H9 (cell line): ENCODE measurements around the gene CD84. TPM values are rescaled to one million over a fixed set of nuclear protein-coding genes. Genes with fewer than 3 reads are reported as not detected.
"Not testable (repeated sequence)": the region's sequence is repeated elsewhere in the genome, so short reads cannot be mapped to it uniquely, and the experiment has no call there.

Experiments
- DNase-seq: peaks from one replicate; pipeline ENCODE4 v3.0.0-alpha.2; 2017
- H2AFZ ChIP-seq: one replicate; pipeline ENCODE4 v1.6.1; 2013; ENCODE audit warnings: mild to moderate bottlenecking, low read length, control low read depth, moderate library complexity
- H2AK5ac ChIP-seq: 2 replicates; pipeline ENCODE4 v1.6.1; 2013; ENCODE audit warnings: low read length, control low read depth, mixed read lengths; ENCODE audit not compliant: insufficient read length
- H2BK120ac ChIP-seq: one replicate; pipeline ENCODE4 v1.6.1; 2013; ENCODE audit warnings: low read depth, mild to moderate bottlenecking, low read length, control low read depth, inconsistent platforms; ENCODE audit not compliant: poor library complexity, severe bottlenecking
- H2BK12ac ChIP-seq: 2 replicates; pipeline ENCODE4 v1.6.1; 2013; ENCODE audit warnings: low read length, control low read depth, mixed read lengths, low read depth; ENCODE audit not compliant: insufficient read length
- H2BK15ac ChIP-seq: 2 replicates; pipeline ENCODE4 v1.6.1; 2013; ENCODE audit warnings: low read depth, low read length, control low read depth
- H2BK20ac ChIP-seq: one replicate; pipeline ENCODE4 v1.6.1; 2013; ENCODE audit warnings: low read depth, mild to moderate bottlenecking, low read length, control low read depth, inconsistent platforms; ENCODE audit not compliant: poor library complexity, severe bottlenecking
- H2BK5ac ChIP-seq: 2 replicates; pipeline ENCODE4 v1.6.1; 2013; ENCODE audit warnings: low read length, control low read depth, mixed read lengths; ENCODE audit not compliant: insufficient read length
- H3K14ac ChIP-seq: 2 replicates; pipeline ENCODE4 v1.6.1; 2013; ENCODE audit warnings: low read length, control low read depth; ENCODE audit not compliant: insufficient read depth
- H3K18ac ChIP-seq: 2 replicates; pipeline ENCODE4 v1.6.1; 2013; ENCODE audit warnings: low read depth, mild to moderate bottlenecking, mixed read lengths, low read length, control low read depth; ENCODE audit not compliant: insufficient read length
- H3K23ac ChIP-seq: 2 replicates; pipeline ENCODE4 v1.6.1; 2013; ENCODE audit warnings: low read length, control low read depth, mixed read lengths, low read depth; ENCODE audit not compliant: insufficient read length
- H3K23me2 ChIP-seq: 2 replicates; pipeline ENCODE4 v1.6.1; 2013; ENCODE audit warnings: low read depth, mild to moderate bottlenecking, mixed read lengths, low read length, control low read depth; ENCODE audit not compliant: insufficient read length, poor library complexity, severe bottlenecking
- H3K27ac ChIP-seq: 2 replicates; pipeline ENCODE4 v1.5.1; 2013; ENCODE audit warnings: low read length, control low read depth, mixed read lengths, low read depth; ENCODE audit not compliant: insufficient read length
- H3K27me3 ChIP-seq: 2 replicates; pipeline ENCODE4 v1.6.1; 2013; ENCODE audit warnings: low read length, control low read depth, inconsistent platforms; ENCODE audit not compliant: insufficient read depth
- H3K4ac ChIP-seq: 2 replicates; pipeline ENCODE4 v1.6.1; 2013; ENCODE audit warnings: low read depth, mild to moderate bottlenecking, control low read depth, inconsistent platforms, low read length, moderate library complexity
- H3K4me1 ChIP-seq: 2 replicates; pipeline ENCODE4 v1.6.1; 2013; ENCODE audit warnings: low read length, control low read depth, inconsistent platforms; ENCODE audit not compliant: insufficient read depth
- H3K4me2 ChIP-seq: 2 replicates; pipeline ENCODE4 v1.6.1; 2013; ENCODE audit warnings: low read length, control low read depth, mixed read lengths; ENCODE audit not compliant: insufficient read length, insufficient read depth
- H3K56ac ChIP-seq: 2 replicates; pipeline ENCODE4 v1.6.1; 2013; ENCODE audit warnings: low read depth, mild to moderate bottlenecking, mixed read lengths, low read length, control low read depth; ENCODE audit not compliant: insufficient read length
- H3K79me1 ChIP-seq: 2 replicates; pipeline ENCODE4 v1.6.1; 2013; ENCODE audit warnings: low read depth, mild to moderate bottlenecking, moderate library complexity, low read length, control low read depth, inconsistent platforms; ENCODE audit not compliant: insufficient read depth, poor library complexity, severe bottlenecking
- H3K79me2 ChIP-seq: 2 replicates; pipeline ENCODE4 v1.6.1; 2013; ENCODE audit warnings: low read length, control low read depth, inconsistent platforms; ENCODE audit not compliant: insufficient read depth
- H3K9ac ChIP-seq: 2 replicates; pipeline ENCODE4 v1.6.1; 2013; ENCODE audit warnings: low read length, control low read depth, mixed read lengths; ENCODE audit not compliant: insufficient read length; ENCODE audit errors: extremely low read depth
- H3K9me3 ChIP-seq: one replicate; pipeline ENCODE4 v1.6.1; 2013; ENCODE audit warnings: low read depth, low read length, inconsistent platforms; ENCODE audit not compliant: control insufficient read depth
- H3T11ph ChIP-seq: one replicate; pipeline ENCODE4 v1.6.1; 2013; ENCODE audit warnings: mild to moderate bottlenecking, low read length, control low read depth, inconsistent platforms
- H4K20me1 ChIP-seq: one replicate; pipeline ENCODE4 v1.6.1; 2013; ENCODE audit not compliant: control insufficient read depth, insufficient read length, insufficient read depth
- H4K5ac ChIP-seq: 2 replicates; pipeline ENCODE4 v1.6.1; 2013; ENCODE audit warnings: low read depth, mild to moderate bottlenecking, mixed read lengths, low read length, control low read depth; ENCODE audit not compliant: insufficient read length
- H4K8ac ChIP-seq: replicated peaks from 2 replicates; pipeline ENCODE4 v1.6.1; 2013; ENCODE audit warnings: low read length, control low read depth, mixed read lengths, low read depth; ENCODE audit not compliant: insufficient read length
- H4K91ac ChIP-seq: 2 replicates; pipeline ENCODE4 v1.6.1; 2013; ENCODE audit warnings: low read depth, mild to moderate bottlenecking, moderate library complexity, mixed read lengths, low read length, control low read depth; ENCODE audit not compliant: insufficient read length
- H3K27ac Mint-ChIP-seq, 3 experiments: 2 replicates in 2 of 3; 3 replicates in 1 of 3; pipeline ENCODE4 v1.8.0; 2020 to 2021; ENCODE audit warnings: mixed read lengths in 3 of 3, mild to moderate bottlenecking in 1 of 3, moderate library complexity in 1 of 3
- H3K27me3 Mint-ChIP-seq: 2 replicates; pipeline ENCODE4 v1.8.0; 2021; ENCODE audit warnings: low read depth, mild to moderate bottlenecking, moderate library complexity, mixed read lengths
- H3K36me3 Mint-ChIP-seq, 3 experiments: 2 replicates in 2 of 3; 3 replicates in 1 of 3; pipeline ENCODE4 v1.8.0; 2020 to 2021; ENCODE audit warnings: low read depth in 3 of 3, mixed read lengths in 3 of 3; ENCODE audit not compliant: insufficient read depth in 1 of 3
- H3K4me1 Mint-ChIP-seq, 2 experiments: 2 replicates each; pipeline ENCODE4 v1.8.0; 2020; ENCODE audit warnings: mixed read lengths in 2 of 2
- H3K4me3 Mint-ChIP-seq, 2 experiments: 2 replicates in 1 of 2; 3 replicates in 1 of 2; pipeline ENCODE4 v1.8.0; 2020 to 2021; ENCODE audit warnings: mild to moderate bottlenecking in 2 of 2, mixed read lengths in 2 of 2, moderate library complexity in 1 of 2
- H3K9me3 Mint-ChIP-seq, 2 experiments: 2 replicates in 1 of 2; 3 replicates in 1 of 2; pipeline ENCODE4 v1.8.0; 2020; ENCODE audit warnings: mild to moderate bottlenecking in 2 of 2, mixed read lengths in 2 of 2, moderate library complexity in 1 of 2
- WGBS: extraction: QIAGEN DNeasy Blood & Tissue Kit; methylation state at CpG from one replicate; pipeline ENCODE4 v1.1.7; 2013; ENCODE audit warnings: missing lambda C conversion rate, low lambda C conversion rate, mixed read lengths; ENCODE audit not compliant: insufficient read length; ENCODE audit errors: extremely low coverage; 5-methylcytosine and 5-hydroxymethylcytosine counted together
- total RNA-seq: library from RNA; stranded (reverse); gene quantifications from 2 replicates; pipeline ENCODE4 v1.2.1, GENCODE V29; 2021
- TF ChIP-seq, protein P1 (sequence below): fragments of 200-600 bp; sonication (generic); conservative IDR thresholded peaks from 3 replicates; pipeline ENCODE4 v1.8.0; 2021; ENCODE audit warnings: antibody characterized with exemption, mild to moderate bottlenecking

Gene CD84
- total RNA-seq, 1 experiment from 2014 or later = not detected

DNA sequence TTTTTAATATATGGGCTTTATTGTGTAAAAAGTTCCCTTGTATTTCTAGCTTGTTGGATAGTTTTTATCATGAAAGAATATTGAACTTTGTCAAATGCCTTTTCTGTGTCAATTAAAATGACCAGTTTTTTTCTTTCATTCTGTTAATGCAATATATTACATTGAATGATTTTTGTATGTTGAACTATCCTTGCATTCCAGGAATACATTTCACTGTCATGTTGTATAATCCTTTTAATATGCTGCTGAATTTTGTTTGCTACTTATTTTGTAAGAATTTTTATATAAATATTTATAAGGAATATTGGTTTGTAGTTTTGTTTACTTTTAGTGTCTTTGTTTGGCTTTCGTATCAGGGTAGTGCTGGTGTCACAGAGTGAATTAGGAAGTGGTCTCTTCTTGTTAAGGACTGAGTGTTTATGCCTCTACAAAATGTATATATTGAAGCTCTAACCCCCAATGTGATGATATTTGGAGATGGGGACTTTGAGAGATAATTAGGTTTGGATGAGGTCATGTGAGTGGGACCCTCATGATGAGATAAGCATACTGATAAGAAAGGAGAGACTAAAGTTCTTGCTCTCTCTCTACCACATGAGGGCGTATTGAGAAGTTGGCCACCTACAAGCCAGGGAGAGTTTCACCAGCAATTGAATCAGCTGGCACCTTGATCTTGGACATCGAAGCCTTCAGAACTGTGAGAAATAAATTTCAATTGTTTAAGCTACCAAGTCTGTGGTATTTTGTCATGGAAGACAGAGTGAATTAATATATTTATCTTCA lies 44.3 kb downstream of the CD84 start:
- no peak overlapping the region for H3T11ph ChIP-seq
- Mint-ChIP-seq H3K4me3 (no peak overlapping the region), H3K4me1 (no peaks in the 10 kb centered on the region), H3K27me3 (peaks cover 1% of the 10 kb centered on the region; the same call in 1 of the 2 replicates), H3K27ac (no peak overlapping the region), H3K36me3 (peaks cover 12 to 45% (median 18%) of the 10 kb centered on the region in 3 experiments), H3K9me3 (peaks cover 38 to 45% of the 10 kb centered on the region in 2 experiments)
- no peak overlapping the region for H3K18ac ChIP-seq
- no peaks in the 10 kb centered on the region for H4K20me1 ChIP-seq
- 100% methylated on average over 1 of the region's 3 CpGs for WGBS
- H3K4me2 ChIP-seq = no peak overlapping the region
- H3K4me1 ChIP-seq = no peaks in the 10 kb centered on the region
- no peaks in the 10 kb centered on the region for H3K79me2 ChIP-seq
- H3K27ac ChIP-seq = no peak overlapping the region
- H3K79me1 ChIP-seq = no peaks in the 10 kb centered on the region
- H4K5ac ChIP-seq = no peak overlapping the region
- no peak overlapping the region for H3K23ac ChIP-seq
- H2BK15ac ChIP-seq = no peak overlapping the region
- H2AK5ac ChIP-seq = no peak overlapping the region
- H3K27me3 ChIP-seq = no peaks in the 10 kb centered on the region
- no peaks in the 10 kb centered on the region for H3K9me3 ChIP-seq
- no peak overlapping the region for H2BK20ac ChIP-seq
- H2BK5ac ChIP-seq = no peak overlapping the region
- TF ChIP-seq, protein P1, sequence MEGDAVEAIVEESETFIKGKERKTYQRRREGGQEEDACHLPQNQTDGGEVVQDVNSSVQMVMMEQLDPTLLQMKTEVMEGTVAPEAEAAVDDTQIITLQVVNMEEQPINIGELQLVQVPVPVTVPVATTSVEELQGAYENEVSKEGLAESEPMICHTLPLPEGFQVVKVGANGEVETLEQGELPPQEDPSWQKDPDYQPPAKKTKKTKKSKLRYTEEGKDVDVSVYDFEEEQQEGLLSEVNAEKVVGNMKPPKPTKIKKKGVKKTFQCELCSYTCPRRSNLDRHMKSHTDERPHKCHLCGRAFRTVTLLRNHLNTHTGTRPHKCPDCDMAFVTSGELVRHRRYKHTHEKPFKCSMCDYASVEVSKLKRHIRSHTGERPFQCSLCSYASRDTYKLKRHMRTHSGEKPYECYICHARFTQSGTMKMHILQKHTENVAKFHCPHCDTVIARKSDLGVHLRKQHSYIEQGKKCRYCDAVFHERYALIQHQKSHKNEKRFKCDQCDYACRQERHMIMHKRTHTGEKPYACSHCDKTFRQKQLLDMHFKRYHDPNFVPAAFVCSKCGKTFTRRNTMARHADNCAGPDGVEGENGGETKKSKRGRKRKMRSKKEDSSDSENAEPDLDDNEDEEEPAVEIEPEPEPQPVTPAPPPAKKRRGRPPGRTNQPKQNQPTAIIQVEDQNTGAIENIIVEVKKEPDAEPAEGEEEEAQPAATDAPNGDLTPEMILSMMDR = peak; percentile 63
- no peak overlapping the region for H3K14ac ChIP-seq
- no peak overlapping the region for H2BK12ac ChIP-seq
- no peak overlapping the region for H2AFZ ChIP-seq
- H3K23me2 ChIP-seq = no peaks in the 10 kb centered on the region
- H3K9ac ChIP-seq = no peak overlapping the region
- no peak for DNase-seq
- H3K56ac ChIP-seq = no peak overlapping the region
- H4K8ac ChIP-seq = no peak overlapping the region
- H2BK120ac ChIP-seq = no peak overlapping the region
- H4K91ac ChIP-seq = no peak overlapping the region
- no peak overlapping the region for H3K4ac ChIP-seq

DNA sequence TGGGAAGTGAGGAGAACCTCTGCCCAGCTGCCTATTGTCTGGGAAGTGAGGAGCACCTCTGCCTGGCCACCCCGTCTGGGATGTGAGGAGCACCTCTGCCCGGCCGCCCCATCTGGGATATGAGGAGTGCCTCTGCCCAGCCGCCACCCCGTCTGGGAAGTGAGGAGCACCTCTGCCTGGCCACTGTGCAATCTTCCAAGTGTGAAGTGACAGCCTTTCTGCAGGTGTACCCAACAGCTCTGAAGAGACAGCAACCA lies 46.8 kb downstream of the CD84 start:
- H3K79me2 ChIP-seq, H3K18ac ChIP-seq, H3K27ac Mint-ChIP-seq, H3K27me3 Mint-ChIP-seq, H3K27ac ChIP-seq, H3K23ac ChIP-seq, H3K4me2 ChIP-seq, H3K14ac ChIP-seq, H3K56ac ChIP-seq, H2AK5ac ChIP-seq, H2BK15ac ChIP-seq, H3K4me1 Mint-ChIP-seq, H4K91ac ChIP-seq, H2BK120ac ChIP-seq, H4K20me1 ChIP-seq, H3K4me1 ChIP-seq, H2BK20ac ChIP-seq, H2AFZ ChIP-seq, H3K9ac ChIP-seq, H3K23me2 ChIP-seq, H3T11ph ChIP-seq, H2BK12ac ChIP-seq, H4K8ac ChIP-seq, H2BK5ac ChIP-seq, H3K9me3 ChIP-seq, H3K4ac ChIP-seq, DNase-seq, H3K27me3 ChIP-seq, H3K79me1 ChIP-seq, H3K4me3 Mint-ChIP-seq, H4K5ac ChIP-seq: not testable (repeated sequence)
- Mint-ChIP-seq H3K9me3 (peaks cover 40 to 45% of the 10 kb centered on the region in 2 experiments), H3K36me3 (peaks cover 12 to 45% (median 18%) of the 10 kb centered on the region in 3 experiments)
- no CpG with 5 or more reads among the region's 5 CpGs for WGBS
